Neural crest cell (in vitro differentiated cells): ENCODE measurements around the gene C1QTNF12. TPM values are rescaled to one million over a fixed set of nuclear protein-coding genes. Genes with fewer than 3 reads are reported as not detected.
A peak's percentile ranks its signal among the peaks of the same experiment; 100 is the strongest.
"Not testable (repeated sequence)": the region's sequence is repeated elsewhere in the genome, so short reads cannot be mapped to it uniquely, and the experiment has no call there.

ENCODE experiments used
- DNase-seq: peaks from one replicate; pipeline ENCODE4 v3.0.0; 2021; ENCODE audit warnings: low read depth, mixed read lengths, low spot score
- H3K27ac Mint-ChIP-seq: one replicate; pipeline ENCODE4 v1.8.0; 2021; ENCODE audit warnings: mild to moderate bottlenecking, mixed read lengths; ENCODE audit not compliant: unreplicated experiment
- H3K27me3 Mint-ChIP-seq: 2 replicates; pipeline ENCODE4 v1.8.0; 2021; ENCODE audit warnings: low read depth, mild to moderate bottlenecking, mixed read lengths
- H3K36me3 Mint-ChIP-seq: 2 replicates; pipeline ENCODE4 v1.8.0; 2021; ENCODE audit warnings: low read depth, mild to moderate bottlenecking, mixed read lengths
- H3K4me1 Mint-ChIP-seq: 2 replicates; pipeline ENCODE4 v1.8.0; 2021; ENCODE audit warnings: mixed read lengths
- H3K4me3 Mint-ChIP-seq: one replicate; pipeline ENCODE4 v1.8.0; 2021; ENCODE audit warnings: mild to moderate bottlenecking, mixed read lengths
- H3K9me3 Mint-ChIP-seq: 2 replicates; pipeline ENCODE4 v1.8.0; 2021; ENCODE audit warnings: mixed read lengths
- CTCF ChIP-seq: fragments of 200-600 bp; sonication (generic); conservative IDR thresholded peaks from 2 replicates; pipeline ENCODE4 v1.5.0; 2021; ENCODE audit warnings: antibody characterized with exemption, mild to moderate bottlenecking
- total RNA-seq: library from RNA; stranded (reverse); gene quantifications from 2 replicates; pipeline ENCODE4 v1.2.1, GENCODE V29; 2021

C1QTNF12 gene
- total RNA-seq, 1 donor from 2014 or later = 0.79 TPM

GRCh38 chr1:1250786-1251284 lies 4.3 kb upstream of the C1QTNF12 start:
- Mint-ChIP-seq H3K27me3 (peaks cover 21% of the 10 kb centered on the region), H3K9me3 (no peaks in the 10 kb centered on the region), H3K27ac (peak overlapping the region; percentile 35), H3K4me1 (peaks cover 3% of the 10 kb centered on the region), H3K36me3 (no peaks in the 10 kb centered on the region), H3K4me3 (no peak overlapping the region)
- no peak for DNase-seq
- TF ChIP-seq CTCF = no peak

GRCh38 chr1:1248009-1248913 lies 1.7 kb upstream of the C1QTNF12 start:
- H3K4me1 Mint-ChIP-seq, DNase-seq, H3K27ac Mint-ChIP-seq, H3K9me3 Mint-ChIP-seq, H3K36me3 Mint-ChIP-seq: not testable (repeated sequence)
- peak overlapping the region; percentile 44 for H3K4me3 Mint-ChIP-seq
- H3K27me3 Mint-ChIP-seq = peaks cover 22% of the 10 kb centered on the region

GRCh38 chr1:1247341-1247913 lies 905 bp upstream of the C1QTNF12 start:
- no peak for TF ChIP-seq CTCF
- DNase-seq = no peak
- peaks cover 22% of the 10 kb centered on the region for H3K27me3 Mint-ChIP-seq
- H3K27ac Mint-ChIP-seq = no peak overlapping the region
- H3K4me3 Mint-ChIP-seq = no peak overlapping the region
- peaks cover 3% of the 10 kb centered on the region for H3K4me1 Mint-ChIP-seq
- no peaks in the 10 kb centered on the region for H3K36me3 Mint-ChIP-seq
- no peaks in the 10 kb centered on the region for H3K9me3 Mint-ChIP-seq

- Mint-ChIP-seq H3K4me3 (no peak overlapping the region), H3K4me1 (peaks cover 3% of the 10 kb centered on the region), H3K36me3 (no peaks in the 10 kb centered on the region), H3K27ac (no peak overlapping the region), H3K27me3 (peaks cover 22% of the 10 kb centered on the region), H3K9me3 (no peaks in the 10 kb centered on the region)
- no peak for TF ChIP-seq CTCF
- no peak for DNase-seq
These were observed 525 bp downstream of the C1QTNF12 start for GRCh38 chr1:1245817-1246576.

DNA sequence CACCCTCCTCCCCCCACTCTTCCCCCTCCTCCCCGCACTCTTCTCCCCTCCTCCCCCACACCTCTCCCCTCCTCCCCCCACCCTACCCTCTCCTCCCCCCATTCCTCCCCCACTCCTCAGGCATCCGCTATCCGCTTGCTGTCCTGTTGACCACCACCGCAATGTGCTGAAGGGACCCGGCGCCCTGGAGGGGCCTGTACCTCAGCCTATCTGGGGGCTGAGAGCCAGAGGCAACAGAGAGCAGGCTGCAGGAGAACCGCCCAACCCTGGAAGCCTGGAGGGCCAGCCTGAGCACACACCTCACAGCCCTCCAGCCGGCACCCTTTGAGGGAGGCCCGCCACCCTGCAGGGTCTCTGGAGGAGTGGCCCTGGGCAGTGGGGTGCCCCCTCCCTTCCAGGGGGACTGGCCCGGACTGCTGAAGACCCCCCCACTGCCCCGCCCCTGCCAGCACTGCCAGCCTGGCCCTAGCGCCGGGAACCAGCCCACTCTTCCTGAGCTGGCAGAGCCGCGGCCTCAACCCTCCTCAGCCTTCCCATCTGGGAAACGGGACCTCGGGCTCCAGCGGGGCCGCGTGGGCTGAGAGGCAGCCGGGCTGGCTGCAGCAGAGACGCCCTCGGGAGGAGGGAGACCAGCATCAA lies 1.2 kb downstream of the C1QTNF12 start:
- DNase-seq = no peak
- H3K36me3 Mint-ChIP-seq = no peaks in the 10 kb centered on the region
- H3K9me3 Mint-ChIP-seq = no peaks in the 10 kb centered on the region
- no peak overlapping the region for H3K4me3 Mint-ChIP-seq
- no peak overlapping the region for H3K27ac Mint-ChIP-seq
- peaks cover 22% of the 10 kb centered on the region for H3K27me3 Mint-ChIP-seq
- no peak for TF ChIP-seq CTCF
- H3K4me1 Mint-ChIP-seq = peaks cover 3% of the 10 kb centered on the region
